ENCODE measurements around the gene ANKRD18A.
A peak's percentile ranks its signal among the peaks of the same experiment; 100 is the strongest.

Gene ANKRD18A

DNA sequence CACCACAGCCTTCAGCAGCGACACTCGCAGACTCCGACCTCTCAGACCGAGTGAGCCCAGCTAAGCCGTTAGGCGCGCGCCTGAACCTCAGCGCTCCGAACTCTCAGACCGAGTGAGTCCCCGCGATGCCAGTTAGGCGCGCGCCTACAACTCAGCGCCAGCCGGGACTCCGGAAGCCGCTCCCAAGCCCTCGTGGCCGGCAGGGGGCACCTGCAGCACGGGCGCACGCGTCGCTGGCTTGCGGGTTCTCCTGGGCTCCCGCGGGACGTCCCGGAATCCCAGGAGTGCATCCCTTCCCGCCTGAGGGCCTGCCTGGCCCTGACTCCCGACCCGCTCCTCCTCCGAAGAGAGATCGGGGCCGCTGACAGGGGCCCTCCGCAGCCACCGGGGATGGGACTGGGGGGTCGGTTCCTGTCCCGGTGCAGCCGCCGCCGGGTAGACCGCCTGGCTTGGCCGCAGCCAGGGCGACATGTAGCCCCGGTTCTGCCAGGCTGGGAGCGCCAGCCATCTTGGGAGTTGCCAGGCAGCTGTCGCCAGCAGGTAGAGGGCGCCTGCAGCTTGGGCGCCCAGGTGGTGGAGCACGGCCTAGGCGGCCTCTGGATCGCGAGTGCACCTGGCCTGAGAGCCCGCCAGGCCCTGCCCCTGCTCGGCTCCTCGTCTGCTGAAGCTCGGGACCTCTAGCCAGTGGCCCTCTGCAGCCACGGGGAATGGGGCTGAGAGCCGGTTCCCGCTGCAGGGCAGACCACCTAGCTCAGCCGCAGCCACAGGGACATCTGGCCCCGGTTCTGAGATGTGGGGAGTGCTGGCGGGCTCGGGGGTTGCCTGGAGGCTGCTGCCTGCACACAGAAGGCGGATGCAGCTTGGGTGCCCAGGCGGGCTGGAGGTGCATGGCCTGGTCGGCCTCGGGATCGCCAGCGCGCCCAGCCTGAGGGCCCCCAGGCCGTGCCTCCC lies at the start of gene ANKRD18A:
ANKRD18A (minus strand) TSS at position 114 of the 951 bp plus-strand sequence. CDS start 311 bp downstream, outside the sequence.
- peak; percentile 76 for DNase-seq (ENCODE audit: low spot score)

DNA sequence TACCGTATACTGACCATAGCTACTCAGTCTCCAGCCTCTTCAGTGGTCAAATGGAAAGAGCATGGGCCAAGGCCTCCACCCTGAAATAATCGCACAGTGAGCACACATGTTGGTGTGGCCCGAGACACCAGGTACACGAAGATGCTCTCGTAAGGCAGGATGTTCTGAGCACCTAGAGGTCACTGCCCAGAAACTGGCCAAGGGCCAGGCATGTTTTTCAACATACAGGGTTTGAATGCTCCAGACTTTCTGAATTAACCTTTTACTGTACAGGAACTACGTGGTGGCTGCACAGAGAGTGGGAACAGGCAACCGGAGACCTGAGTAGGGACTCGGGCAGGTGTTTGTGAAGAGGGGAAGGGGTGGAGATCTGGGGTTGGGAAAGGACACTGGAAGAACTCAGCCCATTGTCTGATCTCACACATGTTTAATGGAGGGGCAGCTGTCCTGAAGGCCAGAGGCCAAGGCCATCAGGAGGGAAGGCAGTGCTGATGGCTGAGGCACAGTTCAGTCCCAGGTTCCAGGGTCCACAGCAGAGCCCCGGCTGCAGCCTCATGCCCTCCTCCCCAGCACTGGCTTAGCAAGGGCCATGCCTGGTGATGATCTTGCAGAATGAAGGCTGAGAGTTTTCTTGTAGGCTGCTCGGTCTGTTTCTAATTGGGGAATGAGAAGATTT lies 48.5 kb upstream of the ANKRD18A start:
- DNase-seq (ENCODE audit: low spot score), result no peak

DNA sequence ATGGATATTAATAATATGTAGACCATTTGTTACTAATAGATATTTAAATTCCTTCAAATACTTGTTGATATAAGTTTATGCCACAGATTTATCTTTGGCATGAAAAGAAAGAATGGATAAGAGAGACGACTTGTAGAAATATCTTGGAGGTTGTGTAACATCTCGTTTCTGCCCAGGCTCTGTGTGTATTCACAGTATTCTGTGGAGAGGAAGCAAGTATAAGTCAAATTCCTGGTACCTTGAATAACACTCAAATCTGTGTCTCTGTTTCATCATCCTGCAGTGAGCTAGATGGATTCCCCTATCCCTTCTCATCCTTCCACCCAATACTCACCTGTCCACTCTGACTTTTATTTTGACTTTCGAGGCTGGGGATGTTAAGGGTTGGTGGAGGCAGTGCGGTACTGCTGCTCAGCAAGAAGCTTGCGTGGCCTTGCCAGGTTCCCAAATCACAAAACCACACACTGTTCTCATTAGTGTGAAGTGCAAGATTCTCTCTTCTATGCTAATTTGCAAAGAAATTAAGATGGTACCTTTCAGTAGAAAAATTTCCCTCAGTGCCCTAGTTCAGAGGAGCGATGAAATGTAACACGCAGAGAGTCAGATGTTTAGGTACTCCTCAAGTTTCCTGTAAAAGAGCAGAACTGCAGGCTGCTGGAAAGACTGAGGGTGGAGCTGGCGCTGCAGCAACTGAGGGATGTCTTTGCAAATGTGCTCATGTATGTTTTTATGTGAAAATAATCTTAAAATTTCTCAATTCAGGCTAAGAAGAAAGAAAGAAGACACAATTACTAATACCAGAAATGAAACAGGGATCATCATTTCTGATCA lies 42.6 kb upstream of the ANKRD18A start:
- no peak for DNase-seq (ENCODE audit: low spot score)

DNA sequence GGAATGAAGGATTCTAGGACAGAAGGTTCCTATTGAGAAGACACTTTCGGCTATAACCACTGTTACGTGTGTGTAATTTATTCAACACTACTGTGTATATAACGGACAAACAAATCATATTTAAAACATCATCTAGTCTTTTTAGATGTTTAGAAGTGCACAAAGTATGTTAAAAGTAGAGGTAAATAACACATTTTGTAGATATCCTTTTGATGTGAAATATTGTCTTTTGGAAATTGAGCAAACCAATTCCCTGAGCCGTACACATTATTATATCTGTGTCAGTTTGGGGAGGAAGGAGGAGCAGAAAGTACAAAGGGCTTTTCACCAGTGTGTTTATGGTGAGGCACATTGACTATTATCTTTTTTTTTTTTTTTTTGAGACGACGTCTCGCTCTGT lies 39.1 kb upstream of the ANKRD18A start:
- DNase-seq (ENCODE audit: low spot score), result no peak

DNA sequence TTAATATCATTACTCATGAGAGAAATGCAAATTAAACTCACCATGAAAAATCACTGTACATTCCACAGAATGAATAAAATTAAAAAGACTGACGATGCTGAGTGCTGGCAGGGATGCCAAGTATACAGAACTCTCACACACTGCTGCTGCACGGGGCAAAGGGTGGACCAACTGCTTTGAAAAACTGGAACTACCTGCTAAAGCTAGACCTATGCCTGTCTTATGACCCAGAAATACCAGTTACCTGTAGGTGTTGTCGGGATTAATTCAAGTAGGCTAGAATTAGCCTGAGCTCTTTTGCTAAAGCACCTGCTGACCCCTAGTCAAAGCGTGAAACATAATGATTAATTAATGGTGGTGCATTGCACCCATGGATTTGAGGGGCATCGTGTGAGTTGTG lies 36.5 kb upstream of the ANKRD18A start:
- DNase-seq (ENCODE audit: low spot score), result no peak

DNA sequence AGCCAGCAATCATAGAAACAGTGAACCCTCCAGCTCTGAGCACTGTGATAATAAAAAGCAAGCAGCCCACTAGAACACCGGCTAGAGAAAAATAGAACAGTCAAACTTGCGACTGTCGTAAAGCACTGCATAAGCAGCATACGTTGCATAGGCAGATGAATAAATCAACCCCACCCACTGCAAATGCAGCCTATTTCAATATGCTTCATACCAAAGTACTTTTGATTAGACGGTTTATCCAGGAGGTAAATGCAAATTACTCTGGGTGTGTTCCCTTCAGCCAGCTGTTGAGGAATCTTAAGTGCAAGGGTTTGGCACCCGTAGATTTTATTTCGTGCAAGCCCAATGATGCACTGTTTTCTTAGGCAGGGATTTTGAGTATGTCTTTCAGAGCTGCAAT lies 32.1 kb upstream of the ANKRD18A start:
- no peak for DNase-seq (ENCODE audit: low spot score)

DNA sequence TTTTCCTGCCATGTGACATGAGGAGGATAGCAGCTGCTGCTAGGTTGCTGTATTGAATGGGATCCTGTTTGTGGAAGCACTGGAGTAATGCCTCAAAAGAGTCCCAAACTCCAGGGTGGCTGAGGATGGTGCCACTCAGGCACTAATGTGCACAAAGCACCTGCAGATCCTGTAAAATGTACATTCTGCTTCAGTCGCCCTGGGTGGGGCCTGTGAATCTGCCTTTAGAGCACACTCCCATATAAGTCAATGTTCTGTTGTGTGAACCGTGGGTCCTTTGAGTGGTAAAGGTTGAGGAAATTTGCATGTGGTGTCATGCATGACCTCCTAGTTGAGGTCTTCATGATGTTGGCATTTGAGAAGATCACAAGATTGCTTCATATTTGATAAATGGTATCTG lies 31.6 kb upstream of the ANKRD18A start:
- DNase-seq (ENCODE audit: low spot score), result no peak

DNA sequence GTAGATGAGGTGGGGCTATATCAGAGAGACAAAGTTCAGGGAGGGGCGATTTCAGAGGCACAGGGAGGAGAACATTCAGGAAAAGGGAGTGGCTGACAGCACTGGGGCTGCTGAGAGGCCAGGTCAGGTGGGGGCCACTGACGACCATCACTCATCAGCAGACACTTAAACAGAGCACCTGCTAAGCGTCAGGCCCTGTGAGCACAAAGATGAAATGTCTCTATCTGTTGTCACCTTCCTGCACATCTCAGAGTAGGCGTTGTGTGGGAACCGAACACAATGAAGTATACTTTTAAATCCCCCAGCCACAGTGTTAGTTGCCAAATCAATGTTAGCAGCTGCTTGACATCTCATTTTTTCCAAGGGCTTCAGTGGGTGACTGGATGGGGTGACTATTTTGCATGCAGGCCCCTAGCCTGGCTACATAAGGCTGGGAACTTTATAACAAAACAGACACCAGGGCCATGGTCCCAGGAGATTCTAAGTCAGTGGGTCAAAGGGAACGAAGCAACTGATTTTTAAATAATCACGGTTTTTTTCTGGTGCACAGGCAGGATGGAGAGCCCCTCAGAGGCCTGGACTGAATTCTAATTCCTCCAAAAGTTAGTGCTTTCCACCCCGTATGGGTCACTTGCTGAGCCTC lies 31.1 kb upstream of the ANKRD18A start:
- DNase-seq (ENCODE audit: low spot score), result no peak

DNA sequence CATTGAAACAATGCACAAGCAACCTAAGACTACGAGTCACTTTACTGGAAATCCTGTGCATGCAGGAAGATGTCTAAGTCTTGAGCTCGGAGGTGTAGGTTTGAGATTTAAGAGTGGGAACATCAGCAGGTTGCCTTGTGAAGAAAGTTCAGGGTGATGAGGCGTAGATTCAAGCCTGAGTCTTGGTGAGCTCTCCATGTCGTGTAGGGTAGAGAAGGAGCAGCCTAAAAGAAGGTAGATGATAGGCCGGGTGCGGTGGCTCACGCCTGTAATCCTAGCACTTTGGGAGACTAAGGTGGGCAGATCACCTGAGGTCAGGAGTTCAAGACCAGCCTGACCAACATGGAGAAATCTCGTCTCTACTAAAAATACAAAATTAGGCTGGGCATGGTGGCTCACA lies 30.2 kb upstream of the ANKRD18A start:
- no peak for DNase-seq (ENCODE audit: low spot score)

DNA sequence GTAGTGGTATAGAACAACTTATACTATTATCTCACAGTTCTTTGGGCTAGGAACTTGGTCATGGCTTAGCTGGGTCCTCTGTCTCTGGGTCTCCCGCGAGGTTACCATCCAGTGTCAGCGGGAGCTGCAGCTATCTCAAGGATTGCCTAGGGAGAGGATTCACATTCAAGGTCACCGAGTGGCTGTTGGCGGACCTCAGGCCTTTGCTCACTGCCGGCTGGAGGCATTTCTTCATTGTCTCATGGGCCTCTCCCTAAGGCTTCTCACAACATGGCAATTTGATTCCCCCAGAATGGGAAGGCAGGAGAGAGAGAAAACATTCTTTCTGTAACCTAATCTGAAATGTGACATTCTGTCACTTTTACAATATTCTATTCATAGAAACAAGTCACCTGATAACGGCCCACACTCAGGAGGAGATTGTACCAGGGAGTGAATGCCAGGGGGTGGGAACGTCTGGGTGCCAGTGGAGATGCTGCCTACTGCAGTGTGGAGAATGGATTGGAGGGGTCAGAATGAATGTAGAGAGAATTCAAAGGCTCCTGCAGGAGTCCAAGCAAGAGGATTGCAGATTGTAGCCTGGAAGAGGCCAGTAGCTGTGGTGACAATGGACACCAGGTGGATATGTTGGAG lies 29.5 kb upstream of the ANKRD18A start:
- DNase-seq (ENCODE audit: low spot score), result no peak

DNA sequence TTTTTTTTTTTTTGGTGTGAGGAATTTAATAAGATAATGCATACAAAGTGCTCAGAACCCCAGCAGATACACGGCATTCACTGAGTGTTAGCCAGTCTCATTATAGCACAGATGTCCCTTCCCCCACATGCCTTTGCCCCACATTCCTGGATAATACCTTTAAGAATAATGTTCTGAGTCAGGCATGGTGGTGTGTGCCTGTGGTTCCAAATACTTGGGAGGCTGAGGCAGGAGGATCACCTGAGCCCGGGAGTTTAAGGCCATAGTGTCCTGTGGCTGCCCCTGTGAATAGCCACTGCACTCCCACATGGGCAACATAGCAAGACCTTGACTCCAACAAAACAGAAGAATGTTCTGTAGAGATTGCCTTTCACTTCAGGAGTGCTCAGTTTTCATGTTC lies 24.2 kb upstream of the ANKRD18A start:
- no peak for DNase-seq (ENCODE audit: low spot score)

DNA sequence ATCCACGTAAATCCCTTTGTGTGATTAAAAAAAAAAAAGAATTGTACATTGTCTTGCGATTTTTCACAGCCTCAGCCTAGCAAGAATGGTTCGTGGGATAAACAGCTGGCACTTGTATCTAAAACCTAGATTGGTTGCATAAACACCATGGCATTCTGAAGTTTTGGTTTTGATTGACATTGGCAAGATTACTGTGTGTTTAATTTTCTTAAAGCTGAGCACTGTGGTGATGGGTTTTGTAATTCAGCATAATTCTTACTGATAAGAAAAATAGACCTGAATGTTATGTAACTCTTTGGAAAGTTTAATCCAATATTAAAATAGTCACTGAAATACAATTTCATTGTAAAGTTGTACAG lies 23.4 kb upstream of the ANKRD18A start:
- DNase-seq (ENCODE audit: low spot score), result no peak

DNA sequence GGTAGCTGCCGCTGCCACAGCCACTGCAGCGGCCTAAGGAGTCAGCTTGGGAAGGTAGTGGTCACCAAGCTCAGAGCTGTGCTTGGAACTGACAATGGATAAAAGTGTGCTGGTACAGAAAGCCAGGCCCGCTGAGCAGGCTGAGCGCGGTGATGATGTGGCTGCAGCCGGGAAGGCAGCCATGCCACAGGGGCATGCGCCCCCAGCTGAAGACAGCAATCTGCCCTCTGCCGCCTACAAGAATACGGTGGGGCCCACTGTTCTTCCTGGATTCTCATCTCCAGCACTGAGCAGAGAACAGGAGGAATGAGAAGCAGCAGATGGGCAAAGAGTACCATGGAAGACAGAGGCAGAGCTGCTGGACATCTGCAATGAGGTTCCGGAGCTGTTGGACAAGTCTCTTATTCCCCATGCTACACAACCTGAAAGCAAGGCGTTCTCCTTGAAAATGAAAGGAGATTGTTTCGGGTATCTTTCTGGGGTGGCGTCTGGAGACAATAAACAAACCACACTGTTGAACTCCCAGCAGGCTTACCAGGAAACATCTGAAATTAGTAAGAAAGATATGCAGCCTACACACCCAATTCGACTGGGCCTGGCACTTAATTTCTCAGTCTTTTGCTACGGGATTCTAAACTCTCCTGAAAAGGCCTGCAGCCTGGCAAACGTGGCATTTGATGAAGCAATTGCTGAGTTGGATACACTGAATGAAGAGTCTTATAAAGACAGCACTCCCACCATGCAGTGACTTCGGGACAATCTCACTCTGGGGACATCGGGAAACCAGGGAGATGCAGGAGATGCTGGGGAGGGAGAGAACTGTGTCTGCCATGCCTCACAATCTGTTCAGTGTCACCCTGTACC lies 22.8 kb upstream of the ANKRD18A start:
- no peak for DNase-seq (ENCODE audit: low spot score)

DNA sequence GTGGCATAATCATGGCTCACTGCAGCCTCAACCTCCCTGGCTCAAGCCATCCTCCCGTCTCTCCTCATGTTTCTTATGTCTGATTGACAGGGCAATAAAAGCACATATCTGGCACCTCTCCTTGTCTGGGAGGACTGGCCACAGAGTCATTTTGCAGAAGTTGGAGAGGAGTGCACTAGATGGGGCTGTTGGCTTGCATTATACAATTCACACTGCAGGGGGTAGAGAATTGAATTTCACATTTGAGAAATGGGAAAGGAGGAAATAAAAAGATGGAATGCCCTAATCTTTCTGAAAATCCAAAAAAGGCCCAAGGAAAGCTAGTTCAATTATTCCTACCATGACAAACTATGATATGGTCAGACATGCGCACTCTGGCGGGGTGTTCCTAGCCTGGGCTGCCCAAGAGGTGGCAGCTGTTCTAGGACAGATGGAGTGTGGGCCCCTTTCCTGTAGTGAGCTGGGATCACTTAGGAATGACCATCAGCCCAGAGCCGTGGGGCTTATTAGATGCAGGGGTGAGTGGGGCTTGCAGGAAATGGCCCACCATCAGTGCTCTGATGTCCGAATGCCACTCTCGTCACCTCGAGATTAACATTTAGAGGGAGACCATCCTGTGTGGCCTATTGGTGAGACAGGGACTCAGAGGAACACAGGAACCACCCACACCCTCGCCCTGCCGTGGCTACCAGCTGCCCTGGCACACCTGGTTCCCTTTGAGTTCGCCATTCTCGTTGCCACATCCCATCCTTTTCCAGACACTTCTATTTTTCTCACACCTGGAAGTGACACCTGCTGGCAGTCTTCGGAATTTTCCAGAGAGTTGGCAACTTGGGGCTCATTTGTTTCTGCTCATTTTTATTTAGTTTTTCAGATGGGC lies 21.8 kb upstream of the ANKRD18A start:
- DNase-seq (ENCODE audit: low spot score), result no peak

DNA sequence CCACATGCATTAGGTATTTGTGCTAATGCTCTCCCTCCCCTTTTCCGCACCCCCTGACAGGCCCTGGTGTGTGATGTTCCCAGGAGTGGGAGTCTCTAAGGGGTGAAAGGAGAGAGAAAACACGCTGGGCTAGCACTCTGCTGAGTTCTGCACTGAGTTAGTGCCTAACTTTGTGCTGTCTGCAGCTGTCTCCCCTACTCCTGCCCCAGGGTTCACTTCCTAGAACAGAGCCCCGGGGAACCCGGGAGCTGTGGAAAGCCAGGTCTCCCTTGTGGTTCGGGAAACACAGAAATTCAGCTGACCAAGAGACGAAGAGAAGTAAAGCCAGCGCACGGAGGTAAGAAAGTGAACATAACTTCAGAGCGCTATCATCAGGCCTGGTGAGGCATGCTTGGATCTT lies 20.7 kb upstream of the ANKRD18A start:
- no peak for DNase-seq (ENCODE audit: low spot score)

DNA sequence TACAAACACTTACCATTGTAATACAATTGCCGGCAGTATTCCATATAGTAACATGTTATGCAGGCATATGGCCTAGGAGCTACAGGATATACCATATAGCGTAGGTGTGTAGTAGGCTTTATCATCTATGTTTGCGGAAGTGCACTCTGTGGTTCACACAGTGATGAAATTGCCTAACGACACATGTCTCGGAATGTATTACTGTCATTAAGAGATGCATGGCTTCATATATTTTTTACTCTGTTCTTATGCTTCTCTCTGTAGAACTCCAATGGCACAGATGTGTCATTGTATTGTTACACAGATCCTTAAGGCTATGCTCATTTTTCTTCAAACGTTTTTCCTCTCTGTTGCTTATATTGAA lies 19.2 kb upstream of the ANKRD18A start:
- no peak for DNase-seq (ENCODE audit: low spot score)

DNA sequence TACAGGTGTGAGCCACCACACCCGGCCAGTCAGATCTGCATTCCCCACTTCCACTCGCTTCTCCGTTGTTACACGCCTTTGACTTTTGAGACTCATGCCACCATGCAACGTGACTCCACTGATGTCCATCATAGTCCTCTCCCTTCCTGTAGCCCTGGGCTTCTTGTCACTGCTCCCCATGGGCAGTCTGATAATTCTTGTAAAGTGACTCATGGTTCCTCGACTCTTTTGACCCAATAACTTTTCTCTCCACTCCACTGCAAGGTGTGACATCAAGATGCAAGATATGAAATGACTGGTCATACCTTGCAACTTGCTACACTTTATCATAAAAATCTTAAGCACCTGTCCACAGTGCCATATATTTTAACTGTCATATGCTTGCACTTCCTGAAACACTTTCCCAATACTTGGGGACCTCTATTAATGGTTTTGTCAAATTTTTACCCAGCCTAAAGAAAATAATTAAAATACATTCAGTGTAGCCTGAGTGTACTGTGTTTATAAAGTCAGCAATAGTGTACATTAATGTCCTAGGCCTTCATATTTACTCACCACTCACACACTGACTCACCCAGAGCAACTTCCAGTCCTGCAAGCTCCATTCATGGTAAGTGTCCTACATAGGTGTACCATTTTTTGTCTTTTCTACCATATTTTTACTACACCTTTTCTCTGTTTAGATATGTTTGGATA lies 18.6 kb upstream of the ANKRD18A start:
- DNase-seq (ENCODE audit: low spot score), result no peak

DNA sequence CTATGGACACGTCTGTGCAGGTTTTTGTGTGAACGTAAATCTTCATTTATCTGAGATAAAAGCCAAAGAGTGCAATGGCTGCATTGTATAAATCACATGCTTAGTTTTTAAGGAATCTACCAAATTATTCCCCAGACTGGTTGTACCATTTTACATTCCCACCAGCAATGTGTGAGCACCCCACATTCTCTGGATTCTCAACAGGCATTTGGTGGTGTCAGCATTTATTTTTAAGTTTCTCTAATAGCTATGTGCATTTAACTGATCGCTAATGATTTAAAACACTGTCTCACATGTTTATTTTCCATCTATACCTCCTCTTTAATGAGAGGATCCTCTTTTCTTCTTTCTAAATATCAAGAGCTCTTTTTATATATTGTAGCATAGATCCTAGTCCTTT lies 13.9 kb upstream of the ANKRD18A start:
- DNase-seq (ENCODE audit: low spot score), result no peak

DNA sequence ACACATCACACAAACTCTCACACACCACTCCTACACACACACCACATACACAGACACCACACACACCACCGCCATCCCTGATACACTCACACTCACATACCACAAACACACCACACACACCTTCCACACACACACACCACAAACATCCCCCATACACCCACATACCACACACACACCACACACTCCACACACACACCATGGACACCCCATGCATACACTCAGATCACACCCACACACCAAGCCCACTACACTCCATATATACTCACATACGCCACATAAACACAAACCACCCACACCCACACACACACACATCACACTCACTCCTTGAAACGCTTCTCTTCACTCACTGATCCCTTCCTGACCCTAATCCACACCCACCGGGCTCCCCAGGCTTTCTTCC lies 9.1 kb upstream of the ANKRD18A start:
- no peak for DNase-seq (ENCODE audit: low spot score)
